ENCODE results near the gene MAPK1. TPM values are rescaled to one million over a fixed set of nuclear protein-coding genes. Genes with fewer than 3 reads are reported as not detected.
A peak's percentile ranks its signal among the peaks of the same experiment; 100 is the strongest.

Gene MAPK1
- total RNA-seq, 2 experiments from 2014 or later = 96.1 to 106 TPM

DNA sequence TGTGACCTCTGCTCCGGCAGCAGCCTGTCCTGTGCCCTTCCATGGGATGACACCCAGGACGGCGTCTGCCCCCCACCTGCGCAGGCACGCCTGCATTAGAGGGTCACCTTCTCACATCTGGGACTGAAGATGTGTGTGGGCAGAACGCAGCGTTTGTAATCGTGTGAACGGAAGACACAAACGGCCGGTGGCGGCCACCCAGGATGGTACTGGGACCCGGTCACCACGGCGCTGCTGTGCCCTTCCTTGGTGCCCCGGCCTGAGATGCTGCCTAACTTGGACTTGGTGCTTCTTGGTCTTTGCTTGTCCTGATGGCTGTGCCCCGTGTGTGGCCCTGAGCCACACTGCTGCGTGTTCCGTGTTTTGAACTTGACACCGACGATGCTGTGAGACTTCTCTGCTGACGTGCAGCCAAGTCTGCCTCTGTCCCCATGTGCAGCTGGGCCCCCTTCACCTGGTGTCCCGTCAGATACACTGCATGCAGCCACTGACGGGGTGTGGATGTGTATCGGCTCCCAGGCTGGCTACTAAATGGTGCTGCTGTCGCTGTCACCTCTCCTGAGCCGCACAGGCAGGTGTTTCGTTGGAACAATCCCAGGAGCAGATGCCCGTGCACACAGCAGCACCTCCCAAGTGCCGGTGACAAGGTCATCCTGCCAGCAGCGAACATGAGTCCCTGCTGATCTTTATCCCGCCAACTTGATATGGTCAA, 153.2 kb downstream of the MAPK1 start:
- Mint-ChIP-seq H3K27me3 (no peaks in the 10 kb centered on the region), H3K9me3 (no peaks in the 10 kb centered on the region), H3K27ac (no peak overlapping the region), H3K4me3 (no peak overlapping the region), H3K4me1 (peaks cover 13% of the 10 kb centered on the region), H3K36me3 (no peaks in the 10 kb centered on the region)
- DNase-seq = no peak

DNA sequence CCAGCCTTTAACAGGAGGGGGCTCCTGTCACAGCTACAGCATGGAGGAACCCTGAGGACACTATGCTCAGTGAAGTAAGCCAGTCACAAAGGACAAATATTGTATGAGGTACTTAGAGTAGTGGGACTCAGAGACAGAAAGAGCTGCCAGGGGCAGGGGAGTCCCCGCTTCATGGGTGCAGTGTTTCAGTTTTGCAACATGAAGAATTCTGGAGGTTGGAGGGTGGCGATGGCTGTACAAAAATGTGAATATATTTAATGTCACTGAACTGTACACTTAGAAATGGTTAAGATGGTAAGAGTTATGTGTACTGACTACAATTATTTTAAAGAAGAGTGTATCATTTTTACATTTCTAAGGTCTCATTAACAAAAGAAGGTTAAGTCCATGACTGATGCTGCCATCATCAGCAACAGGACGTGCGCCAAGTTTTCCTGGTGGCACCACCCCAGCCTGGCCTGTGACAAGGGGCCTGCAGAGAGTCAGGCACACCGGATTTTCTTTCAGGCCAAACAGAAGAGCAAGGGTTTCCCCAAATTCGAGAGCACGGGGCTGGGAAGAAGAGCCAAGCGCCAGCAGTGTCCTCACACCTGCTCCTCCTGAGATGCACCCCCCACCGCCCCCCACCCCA, 153.9 kb downstream of the MAPK1 start:
- Mint-ChIP-seq H3K27me3 (no peaks in the 10 kb centered on the region), H3K27ac (no peak overlapping the region), H3K9me3 (no peaks in the 10 kb centered on the region), H3K4me3 (no peak overlapping the region), H3K36me3 (no peaks in the 10 kb centered on the region), H3K4me1 (peaks cover 10% of the 10 kb centered on the region)
- no peak for DNase-seq

DNA sequence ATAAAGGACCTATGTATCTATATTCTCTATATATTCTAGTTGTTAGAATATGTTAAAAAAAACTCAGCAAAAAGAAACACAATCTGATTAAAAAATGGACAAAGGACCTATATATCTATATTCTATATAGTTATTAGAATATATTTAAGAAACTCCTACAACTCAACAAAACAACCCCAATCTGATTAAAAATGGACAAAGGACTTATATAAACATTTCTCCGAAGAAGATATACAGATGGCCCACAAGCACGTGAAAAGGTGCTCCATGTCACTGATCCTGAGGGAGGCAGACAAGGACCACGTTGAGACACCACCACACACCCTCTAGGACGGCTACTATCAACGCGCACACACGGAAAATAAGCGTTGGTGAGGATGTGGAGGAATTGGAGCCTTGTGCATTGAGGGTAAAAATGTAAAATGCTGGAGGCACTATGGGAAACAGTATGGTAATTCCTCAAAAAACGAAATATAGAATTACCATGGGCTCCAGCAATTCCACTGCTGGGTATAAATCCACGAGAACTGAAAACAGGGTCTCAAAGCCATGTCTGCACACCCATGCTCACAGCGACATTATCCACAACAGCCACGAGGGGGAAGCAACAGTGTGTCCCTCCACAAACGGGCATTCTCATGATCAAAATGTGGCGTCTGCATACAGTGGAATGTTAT, 154.6 kb downstream of the MAPK1 start:
- Mint-ChIP-seq H3K27me3 (no peaks in the 10 kb centered on the region), H3K9me3 (no peaks in the 10 kb centered on the region), H3K27ac (no peak overlapping the region), H3K36me3 (no peaks in the 10 kb centered on the region), H3K4me1 (peaks cover 10% of the 10 kb centered on the region), H3K4me3 (no peak overlapping the region)
- peak; percentile 50 for DNase-seq

DNA sequence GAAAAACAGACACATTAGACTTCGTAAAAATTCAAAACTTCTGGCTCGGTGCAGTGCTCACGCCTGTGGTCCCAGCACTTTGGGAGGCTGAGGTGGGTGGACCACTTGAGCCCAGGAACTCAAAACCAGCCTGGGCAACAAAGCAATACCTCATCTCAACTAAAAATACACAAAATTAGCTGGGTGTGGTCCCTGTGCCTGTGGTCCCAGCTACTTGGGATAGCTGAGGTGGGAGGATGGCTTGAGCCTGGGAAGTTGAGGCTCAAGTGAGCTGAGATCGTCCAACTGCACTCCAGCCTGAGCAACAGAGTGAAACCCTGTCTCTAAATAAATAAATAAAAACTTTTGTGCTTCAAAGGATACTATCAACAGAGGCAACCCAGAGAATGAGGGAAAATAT, 155.6 kb downstream of the MAPK1 start:
- no peaks in the 10 kb centered on the region for H3K27me3 Mint-ChIP-seq
- no peak overlapping the region for H3K27ac Mint-ChIP-seq
- H3K4me3 Mint-ChIP-seq = no peak overlapping the region
- H3K9me3 Mint-ChIP-seq = no peaks in the 10 kb centered on the region
- H3K36me3 Mint-ChIP-seq = no peaks in the 10 kb centered on the region
- no peak for DNase-seq
- peaks cover 10% of the 10 kb centered on the region for H3K4me1 Mint-ChIP-seq

DNA sequence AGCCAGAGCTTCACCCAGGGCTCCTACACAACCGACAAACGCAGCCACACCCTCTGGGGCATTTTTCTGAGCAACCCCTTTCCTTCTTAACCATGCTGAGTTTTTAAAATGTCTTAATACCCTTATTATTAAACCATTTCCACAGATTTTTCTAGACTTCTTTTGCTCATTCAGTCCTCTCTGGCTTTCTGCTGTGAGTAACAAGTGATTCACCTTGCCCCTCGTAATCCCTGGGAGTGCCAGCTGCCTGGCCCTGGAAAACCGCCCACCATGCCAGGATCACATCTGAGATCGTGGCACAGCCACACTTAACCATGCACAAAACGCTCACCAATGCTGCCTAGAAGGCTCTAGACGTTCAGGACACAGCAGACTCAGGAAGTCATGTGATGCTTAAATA, 157.3 kb downstream of the MAPK1 start:
- H3K27me3 Mint-ChIP-seq = no peaks in the 10 kb centered on the region
- no peak for DNase-seq
- H3K36me3 Mint-ChIP-seq = no peaks in the 10 kb centered on the region
- peaks cover 10% of the 10 kb centered on the region for H3K4me1 Mint-ChIP-seq
- H3K9me3 Mint-ChIP-seq = no peaks in the 10 kb centered on the region
- H3K27ac Mint-ChIP-seq = no peak overlapping the region
- no peak overlapping the region for H3K4me3 Mint-ChIP-seq

DNA sequence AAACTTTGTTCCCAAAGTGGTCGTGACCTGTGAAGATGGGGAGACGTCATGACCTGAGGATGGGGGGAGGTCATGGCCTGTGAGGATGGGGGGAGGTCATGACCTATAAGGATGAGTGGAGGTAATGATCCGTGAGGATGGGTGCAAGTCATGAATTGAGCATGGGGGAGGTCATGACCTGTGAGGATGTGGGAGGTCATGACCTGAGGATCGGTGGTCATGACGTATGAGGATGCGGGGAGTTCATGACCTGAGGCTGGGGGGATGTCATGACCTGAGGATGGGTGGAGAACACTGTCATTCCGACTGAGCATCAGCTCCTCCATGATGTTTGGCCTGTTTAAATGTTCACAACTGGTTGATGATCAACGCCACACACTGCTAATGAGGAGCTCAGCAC, 157.8 kb downstream of the MAPK1 start:
- no peak for DNase-seq
- Mint-ChIP-seq H3K27ac (no peak overlapping the region), H3K4me3 (no peak overlapping the region), H3K9me3 (no peaks in the 10 kb centered on the region), H3K27me3 (no peaks in the 10 kb centered on the region), H3K4me1 (peaks cover 10% of the 10 kb centered on the region), H3K36me3 (no peaks in the 10 kb centered on the region)

DNA sequence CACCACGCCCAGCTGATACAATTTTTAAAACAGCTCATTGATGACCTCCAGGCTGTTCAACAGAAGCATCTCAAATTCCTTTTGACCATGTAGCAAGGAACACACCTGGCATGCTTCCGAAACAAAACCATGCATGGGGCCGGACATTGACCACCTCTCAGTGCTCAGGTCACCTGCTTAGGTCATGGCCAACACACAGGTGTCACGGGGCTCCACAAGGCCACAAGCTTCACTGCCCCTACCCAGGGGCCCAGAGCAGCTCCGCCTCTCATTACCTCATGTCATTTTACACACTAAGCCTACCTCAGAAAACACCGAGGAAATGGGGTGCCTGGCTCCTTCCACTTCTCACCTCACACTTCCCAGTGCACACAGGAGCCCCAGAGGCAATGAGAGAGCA, 158.5 kb downstream of the MAPK1 start:
- no peak overlapping the region for H3K4me3 Mint-ChIP-seq
- no peak overlapping the region for H3K27ac Mint-ChIP-seq
- H3K4me1 Mint-ChIP-seq = peaks cover 10% of the 10 kb centered on the region
- no peaks in the 10 kb centered on the region for H3K36me3 Mint-ChIP-seq
- no peak for DNase-seq
- no peaks in the 10 kb centered on the region for H3K27me3 Mint-ChIP-seq
- H3K9me3 Mint-ChIP-seq = no peaks in the 10 kb centered on the region

DNA sequence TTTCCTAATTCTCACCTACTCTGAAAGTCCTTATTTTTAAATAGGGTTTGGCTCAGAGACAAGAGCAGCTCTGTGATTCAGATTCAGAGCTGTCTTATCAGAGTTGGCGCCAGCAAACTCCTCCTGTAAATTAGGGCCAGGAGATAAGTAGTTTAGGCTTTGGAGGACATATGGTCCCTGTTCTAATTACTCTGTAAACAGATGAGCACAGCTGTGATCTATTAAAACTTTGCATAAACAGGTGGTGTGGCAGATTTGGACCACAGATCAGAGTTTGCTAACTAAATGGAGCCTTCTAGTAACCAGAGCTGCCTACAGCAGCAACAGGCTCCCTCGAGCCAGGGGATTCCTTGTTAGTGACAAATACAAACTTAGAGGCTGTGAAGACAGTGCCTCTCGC, 159.8 kb downstream of the MAPK1 start:
- no peak overlapping the region for H3K4me3 Mint-ChIP-seq
- no peak overlapping the region for H3K27ac Mint-ChIP-seq
- no peaks in the 10 kb centered on the region for H3K9me3 Mint-ChIP-seq
- DNase-seq = no peak
- no peaks in the 10 kb centered on the region for H3K4me1 Mint-ChIP-seq
- H3K27me3 Mint-ChIP-seq = no peaks in the 10 kb centered on the region
- H3K36me3 Mint-ChIP-seq = no peaks in the 10 kb centered on the region

Other genes with a start within 250 kb of the MAPK1 start
- 10 to 100 TPM; 83.0 to 86.4 TPM for gene YDJC, start 237.6 kb downstream of the MAPK1 start, total RNA-seq
- under 1 TPM; 0.29 to 0.34 TPM for gene CCDC116, start 234.9 kb downstream of the MAPK1 start, total RNA-seq
- 10 to 100 TPM; 52.6 to 53.8 TPM for gene SDF2L1, start 225.3 kb downstream of the MAPK1 start, total RNA-seq
- 10 to 100 TPM; 41.6 to 43.8 TPM for gene PPIL2, start 201.6 kb downstream of the MAPK1 start, total RNA-seq
- gene YPEL1, start 131.9 kb downstream of the MAPK1 start, total RNA-seq = under 1 TPM; 0.60 to 0.72 TPM
- gene PPM1F, start 85.2 kb upstream of the MAPK1 start, total RNA-seq = 10 to 100 TPM; 31.4 to 32.9 TPM
- 10 to 100 TPM; 31.3 to 36.7 TPM for gene TOP3B, start 115.1 kb upstream of the MAPK1 start, total RNA-seq